GM19023 (cell line): Measurements from ENCODE around the gene SLC1A2.

Experiments
- ATAC-seq: cut with Tn5 transposase; IDR thresholded peaks from one replicate; pipeline ENCODE4 v1.9.1; 2021; ENCODE audit warnings: mild to moderate bottlenecking, moderate library complexity; ENCODE audit not compliant: unreplicated experiment

SLC1A2 gene

DNA sequence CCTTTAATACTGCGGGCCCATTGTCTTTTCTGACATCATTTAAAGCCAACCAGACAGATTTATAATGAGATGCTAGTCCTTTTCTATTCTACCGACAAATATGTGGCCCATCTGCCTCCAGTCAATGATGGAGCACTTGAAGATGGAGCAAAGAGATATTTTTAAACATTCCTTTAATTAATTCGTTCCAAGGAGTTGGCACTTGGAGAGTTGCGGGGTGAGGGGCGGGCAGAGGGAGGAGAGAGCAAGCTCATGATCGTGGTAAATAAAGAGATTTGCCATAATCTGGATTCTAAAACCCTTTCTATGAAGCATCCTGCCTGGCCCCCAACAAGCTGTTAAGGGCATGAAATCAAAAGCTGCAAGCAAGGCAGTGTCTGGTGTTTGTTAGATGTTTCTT, 5.0 kb downstream of the SLC1A2 start:
- no peak for ATAC-seq

DNA sequence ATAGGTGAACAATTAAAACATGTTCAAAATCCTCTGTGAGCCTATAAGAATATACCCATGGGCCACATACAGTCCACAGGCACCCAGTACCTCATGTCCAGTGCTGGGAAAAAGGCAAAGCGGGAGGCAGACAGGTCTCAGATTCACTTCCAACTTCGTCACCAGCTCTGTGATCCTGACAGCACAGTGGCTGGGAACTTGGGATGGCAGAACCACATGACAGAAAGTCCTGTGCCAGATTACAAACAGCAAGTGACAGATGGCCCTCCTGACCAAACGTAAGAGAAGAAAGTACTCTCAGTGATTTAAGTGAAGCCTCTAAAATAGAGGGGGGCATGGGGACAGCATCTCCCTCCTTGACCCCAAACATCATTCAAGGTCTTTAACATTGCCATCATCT, 5.8 kb downstream of the SLC1A2 start:
- ATAC-seq = no peak

DNA sequence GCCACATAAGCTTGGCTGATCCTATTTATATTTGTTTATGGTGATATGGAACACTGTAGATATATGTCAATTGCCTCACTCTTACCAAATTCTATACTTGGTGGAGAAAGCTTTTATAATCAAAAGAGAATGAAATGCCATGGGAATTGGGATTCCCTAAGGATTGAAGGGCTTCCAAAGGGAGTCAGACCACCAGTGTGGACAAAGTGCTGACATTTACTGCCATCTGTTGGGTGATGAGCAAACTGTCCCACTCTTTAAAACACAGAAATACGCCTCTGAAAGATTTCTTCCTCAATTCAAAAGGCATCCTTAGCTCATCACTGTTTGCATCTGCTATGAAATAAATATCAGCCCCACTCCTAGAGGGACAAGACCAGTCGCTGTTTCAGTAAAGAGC, 7.1 kb downstream of the SLC1A2 start:
- no peak for ATAC-seq

DNA sequence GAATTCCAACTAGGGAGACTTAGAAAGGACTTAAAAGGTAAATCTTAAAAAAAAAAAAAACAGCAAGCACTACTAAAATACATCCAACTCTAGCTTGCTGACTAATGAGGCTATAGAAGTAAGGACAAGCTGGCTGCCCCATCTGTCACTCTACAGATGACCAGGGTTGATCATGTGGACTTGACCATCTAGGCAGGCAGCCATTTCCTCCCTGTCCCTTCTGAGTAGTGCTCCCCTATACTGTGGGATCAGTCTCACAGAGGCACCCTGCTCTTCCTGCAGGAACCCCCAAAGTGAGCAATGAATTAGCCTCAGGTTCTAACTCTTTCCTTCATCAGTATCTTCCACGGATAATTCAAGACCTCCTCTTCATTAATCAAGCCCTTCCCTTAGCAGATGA, 12.3 kb downstream of the SLC1A2 start:
- no peak for ATAC-seq

DNA sequence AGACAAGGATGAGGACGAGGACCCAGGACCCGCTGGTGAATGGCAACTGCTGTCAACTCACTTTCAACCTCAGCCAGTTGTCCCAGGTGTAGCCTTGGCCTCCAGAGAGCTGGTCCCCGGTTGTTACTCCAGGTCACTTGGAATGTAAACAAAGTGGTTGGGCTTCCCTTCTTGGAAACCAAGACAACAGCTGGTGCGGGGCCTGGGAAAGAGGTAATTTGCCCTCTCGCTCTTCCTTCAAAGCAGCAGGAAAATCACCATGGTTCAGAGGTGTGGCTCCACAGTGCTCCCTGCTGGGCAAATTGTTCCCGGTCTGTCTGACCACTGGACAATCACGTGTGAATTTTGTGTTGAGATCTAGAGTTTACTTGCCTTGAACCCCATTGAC, 15.0 kb downstream of the SLC1A2 start:
- ATAC-seq = no peak

DNA sequence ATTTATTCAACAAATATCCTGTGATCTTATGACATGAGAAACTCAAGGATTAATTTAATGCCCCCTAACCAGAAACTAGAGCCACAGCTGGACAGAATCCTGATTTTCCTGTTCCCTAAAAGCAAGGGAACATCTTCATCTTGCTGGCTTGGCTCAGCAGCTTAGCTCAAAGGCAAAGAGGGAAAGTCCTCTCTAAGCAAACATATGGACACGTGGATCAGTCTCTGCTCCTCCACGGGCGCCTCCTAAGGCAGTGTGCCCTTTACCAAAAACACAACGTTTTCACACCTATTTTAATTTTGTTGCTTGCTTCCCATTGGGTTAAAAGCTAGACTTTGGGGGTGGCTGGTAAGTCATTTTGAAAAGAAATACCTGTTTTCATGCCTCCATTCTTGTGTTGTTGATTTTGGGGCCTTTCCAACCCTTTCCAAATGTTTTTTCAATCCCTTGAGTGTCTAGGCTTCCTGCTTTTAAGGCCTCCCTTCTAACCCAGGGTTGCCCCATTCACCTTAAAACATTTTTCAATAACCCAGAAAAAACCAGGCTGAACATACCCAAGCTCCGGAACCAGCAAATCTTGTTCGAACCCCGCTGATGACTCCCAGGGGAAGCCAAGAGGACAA, 15.5 kb downstream of the SLC1A2 start:
- no peak for ATAC-seq

DNA sequence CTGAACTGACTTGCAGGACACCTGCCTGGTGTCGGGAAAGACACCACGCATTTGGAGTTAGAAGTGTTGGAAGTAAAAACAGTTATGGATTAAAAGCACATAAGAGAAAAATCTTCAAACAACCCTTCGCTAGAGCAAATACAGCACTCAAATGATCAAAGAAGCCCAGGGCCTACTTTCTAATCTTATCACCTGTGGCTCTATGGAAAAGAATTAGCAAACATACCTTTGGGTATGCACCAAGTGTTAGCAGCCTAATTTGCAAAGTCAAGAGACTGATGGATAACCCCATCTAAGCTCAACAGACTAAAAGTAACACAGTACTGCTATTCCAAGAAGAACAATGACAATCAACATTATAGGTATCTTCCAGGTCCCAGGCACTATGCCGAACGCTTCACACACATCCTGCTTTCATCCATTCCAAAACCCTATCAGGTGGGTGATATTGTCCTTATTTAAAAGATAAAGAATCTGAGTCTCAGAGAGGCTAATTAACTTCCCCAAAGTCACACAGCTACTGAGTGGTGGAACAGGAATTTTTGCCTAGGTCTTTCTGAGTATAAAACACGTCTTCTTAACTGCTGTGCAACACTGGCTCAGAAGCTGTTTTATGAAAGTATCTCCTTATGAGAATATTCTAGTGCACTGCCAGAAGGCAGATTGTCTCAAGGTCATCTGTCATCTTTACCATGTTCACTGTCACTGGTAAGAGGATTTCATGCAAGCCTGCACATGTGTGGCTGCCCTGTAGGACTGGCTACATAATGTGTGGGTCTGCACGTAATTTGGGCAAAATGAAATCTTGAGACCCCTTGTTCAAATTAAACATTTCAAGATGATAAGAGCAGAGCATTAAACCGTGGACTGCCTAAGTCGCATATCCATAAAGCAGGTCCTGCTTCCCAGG, 16.4 kb downstream of the SLC1A2 start:
- no peak for ATAC-seq

DNA sequence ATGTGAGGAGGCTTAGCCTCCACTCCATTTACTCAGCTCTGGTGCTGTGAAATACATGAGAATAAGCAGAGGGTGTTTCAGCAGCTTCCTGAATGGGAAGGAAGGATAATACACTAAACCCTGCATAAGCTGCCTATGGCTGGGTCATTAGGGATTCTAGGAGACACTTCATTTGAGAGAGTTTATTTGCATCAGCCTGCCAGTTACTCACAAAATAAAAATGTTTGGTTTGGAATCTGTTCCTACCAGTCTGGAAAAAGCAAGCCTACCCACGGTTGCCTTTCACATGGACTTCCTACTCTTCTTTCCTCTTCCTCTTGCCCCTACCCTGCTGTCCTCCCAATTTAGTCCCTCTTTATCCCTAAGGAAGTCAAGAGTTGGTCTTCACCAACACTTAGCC, 20.5 kb downstream of the SLC1A2 start:
- ATAC-seq = no peak

DNA sequence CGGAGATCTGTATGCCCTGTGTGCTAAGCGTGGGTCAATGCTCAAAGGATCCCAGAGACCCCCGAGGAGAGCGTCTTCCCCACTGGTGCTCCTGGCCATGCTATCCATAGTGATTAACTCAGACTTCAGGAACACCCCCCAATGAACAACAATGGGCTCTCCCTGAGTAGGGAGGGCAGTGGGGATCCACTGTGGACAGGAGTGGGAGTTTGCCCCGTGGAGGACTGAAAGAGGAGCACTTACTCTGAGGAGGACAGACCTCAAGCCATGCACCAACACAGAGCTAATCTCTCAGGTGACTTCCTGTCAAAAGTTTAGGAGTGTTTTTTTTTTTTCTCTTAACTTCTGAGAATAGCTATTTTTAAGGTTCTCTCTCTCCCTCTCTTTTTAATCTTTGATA, 24.4 kb downstream of the SLC1A2 start:
- ATAC-seq = no peak

DNA sequence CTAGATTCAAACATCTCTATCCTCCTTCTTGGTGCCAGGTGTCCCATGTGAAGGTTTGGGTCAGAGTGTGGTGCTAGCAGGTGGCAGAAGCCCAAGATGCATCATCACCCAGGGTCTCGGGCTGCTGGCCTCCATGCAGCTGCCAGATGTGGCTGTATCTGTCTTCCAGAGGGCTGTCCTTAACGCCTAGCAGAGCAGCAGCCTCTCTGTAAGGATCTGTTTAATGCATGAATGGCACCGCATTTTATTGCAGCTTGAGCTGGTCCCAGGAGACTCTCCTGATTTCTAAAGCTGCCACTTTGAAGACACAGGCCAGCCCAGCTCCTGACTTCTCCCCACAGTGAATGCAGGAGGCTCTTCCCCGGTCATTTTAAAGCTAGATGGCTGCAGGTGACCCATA, 26.3 kb downstream of the SLC1A2 start:
- no peak for ATAC-seq

DNA sequence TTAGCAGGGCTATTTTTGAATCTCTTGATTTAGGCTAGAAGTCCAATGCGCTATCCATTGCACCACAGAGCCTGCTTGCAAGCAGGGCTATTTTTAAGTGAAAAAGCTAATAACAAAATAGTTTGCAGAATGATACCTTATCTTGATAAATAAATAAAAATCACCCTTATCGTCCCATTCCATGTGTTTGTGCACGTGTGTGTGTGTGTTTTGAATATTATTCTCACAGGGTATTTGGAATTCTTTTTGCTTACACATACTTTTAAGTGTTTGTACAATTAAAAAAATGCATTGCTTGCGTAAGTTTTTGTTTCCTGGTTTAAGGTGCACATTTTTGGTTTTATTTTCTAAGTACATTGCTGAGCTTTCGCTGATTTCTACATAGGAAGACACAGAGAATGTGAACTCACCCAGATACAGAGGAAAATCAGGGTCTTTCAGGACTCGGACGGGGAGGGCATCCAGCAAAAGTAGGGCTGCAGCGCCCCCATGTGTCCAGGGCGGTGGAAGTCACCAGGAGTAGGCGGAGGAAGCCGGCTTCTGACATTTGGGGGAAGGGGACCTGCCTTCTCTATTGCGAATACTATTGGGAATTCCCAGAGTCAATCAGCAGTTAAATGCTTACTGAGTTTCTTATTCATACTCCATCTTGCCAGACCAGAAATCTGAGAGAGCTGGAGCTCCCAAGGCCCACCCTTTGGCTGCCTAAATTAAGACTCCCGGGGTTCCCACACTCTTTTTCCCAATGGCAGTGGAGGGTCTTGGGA, 27.3 kb downstream of the SLC1A2 start:
- no peak for ATAC-seq

DNA sequence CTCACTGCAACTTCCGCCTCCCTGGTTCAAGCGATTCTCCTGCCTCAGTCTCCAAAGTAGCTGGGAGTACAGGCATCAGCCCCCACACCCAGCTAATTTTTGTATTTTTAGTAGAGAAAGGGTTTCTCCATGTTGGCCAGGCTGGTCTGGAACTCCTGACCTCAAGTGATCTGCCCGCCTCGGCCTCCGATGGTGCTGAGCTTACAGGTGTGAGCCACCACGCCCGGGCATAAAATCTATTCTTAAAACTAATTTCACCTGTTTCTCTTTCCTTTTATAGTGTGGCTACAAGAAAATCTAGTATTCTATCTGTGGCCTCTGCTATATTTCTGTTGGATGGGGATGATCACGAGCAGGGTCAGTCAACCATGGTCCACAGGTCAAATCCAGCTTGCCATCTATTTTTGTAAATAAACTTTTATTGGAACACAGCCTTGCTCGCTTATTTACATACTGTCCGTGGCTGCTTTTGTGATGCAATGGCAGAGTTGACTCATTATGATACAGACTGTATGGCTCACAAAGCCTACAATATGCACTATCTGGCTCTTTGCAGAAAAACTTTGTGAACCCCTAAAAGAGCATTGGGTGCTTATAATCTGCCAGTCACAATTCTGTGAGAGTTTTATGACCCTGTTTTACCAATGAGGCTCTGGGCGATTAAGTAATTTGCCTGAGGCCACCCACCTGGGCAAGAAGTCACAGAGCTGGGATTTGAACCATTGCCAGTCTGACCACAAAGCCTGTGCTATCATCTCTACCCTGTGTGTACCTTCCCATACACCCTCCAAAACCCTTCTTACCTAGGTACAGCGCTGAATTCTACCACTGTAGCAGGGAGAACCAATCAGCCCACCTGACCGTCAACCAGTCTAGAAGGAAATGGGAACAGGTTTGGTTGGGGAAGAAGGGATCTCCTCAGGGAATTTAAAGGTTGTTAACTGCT, 28.3 kb downstream of the SLC1A2 start:
- ATAC-seq = peak; percentile 84

DNA sequence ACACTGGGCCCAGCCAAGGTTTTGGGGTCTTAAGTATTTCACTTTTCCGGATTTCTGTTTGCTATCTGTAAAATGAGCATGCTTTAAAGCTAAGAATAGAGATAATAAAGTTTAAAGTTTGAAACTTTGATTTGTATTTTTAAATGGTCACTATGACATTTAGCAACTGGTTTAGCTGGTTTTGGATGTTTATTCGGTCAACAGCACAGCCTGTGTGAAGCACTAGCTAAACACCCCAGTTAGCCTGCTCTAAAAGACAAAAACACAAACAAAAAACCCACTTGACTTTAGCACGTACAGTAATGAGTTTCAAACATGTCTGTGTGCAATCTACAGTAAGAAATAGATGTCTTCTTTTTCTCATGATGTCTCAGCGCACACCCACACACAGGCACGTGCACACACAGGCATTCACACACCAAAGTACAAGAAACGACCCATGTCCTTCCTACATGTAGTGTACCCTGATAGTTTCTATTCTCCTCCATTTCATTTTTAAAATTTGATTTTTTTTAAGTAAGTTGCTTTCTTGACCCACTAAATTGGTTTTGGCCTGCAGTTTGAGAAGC, 29.4 kb downstream of the SLC1A2 start:
- no peak for ATAC-seq

DNA sequence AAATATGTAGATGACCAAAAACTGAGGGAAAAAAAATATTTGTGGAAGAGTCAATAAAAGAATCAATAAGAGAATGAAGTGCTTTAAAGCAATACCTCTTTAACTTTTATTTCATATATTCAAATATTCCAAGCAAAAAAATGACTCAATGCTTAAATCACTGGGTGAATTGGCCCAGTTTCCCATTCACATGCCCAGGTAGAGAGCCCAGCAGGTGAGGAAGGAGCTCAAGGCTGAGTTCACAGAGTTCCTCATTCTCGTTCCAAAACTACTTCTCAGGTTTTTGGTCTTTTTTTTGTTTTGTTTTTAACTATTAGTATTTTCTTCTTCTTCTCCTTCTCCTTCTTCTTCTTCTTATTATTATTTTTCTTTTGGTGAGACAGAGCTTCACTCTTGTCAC, 30.2 kb downstream of the SLC1A2 start:
- ATAC-seq = no peak

DNA sequence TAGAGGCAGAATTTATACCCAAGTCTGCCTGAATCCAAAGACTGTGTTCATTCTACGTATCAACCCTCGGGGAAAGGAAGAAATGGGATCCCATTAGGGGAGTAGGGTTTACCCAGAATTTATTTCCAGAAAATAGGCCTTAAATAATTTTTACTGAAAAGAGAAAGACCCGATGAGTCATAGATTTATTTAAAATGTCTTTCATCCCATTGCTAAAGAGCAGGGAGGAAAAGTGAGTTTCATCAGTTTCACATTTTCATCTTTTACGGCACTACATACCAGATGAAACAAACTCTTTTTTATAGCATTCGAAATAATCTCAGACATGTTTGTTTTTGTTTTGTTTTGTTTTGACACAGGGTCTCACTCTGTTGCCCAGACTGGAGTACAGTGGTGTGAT, 31.3 kb downstream of the SLC1A2 start:
- no peak for ATAC-seq

DNA sequence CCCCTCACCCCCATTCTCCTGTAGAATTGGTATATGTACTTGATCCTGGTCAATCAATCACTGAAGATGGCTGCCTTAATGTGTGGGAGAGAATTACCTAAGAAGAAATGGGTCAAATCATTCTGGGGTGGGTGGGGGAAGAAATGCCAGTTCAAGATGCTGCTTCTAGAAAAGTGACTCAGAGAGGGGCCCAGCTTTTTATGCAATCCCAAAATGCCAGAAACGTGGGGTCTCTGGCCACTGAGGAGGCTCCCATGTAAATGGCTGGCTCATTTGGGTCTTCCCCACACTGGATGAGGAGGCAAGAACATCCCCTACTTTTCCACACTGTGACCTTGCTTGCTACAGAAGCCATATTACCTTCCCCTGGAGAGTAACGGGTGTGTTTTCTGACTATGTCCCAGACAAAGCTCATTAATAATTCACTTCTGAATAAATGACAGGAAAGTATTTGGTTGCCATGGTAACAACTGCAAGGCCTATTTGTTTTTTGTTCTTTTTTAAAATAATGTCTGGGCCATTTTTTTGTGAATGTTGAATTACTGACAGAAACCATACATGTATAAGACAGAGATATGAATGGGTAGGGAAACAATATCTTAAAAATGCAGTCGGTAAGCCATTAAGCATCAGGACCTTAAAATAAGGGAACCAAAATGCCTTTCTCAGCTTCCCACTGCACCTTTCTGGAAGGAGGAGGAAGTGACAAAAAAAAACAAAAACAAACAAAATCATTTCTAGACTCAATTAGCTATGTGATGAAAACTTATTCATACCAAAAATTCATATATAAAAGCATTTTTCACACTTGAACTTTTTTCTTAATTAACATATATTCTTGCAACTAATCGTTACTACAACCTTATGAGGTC, 32.0 kb downstream of the SLC1A2 start:
- no peak for ATAC-seq

DNA sequence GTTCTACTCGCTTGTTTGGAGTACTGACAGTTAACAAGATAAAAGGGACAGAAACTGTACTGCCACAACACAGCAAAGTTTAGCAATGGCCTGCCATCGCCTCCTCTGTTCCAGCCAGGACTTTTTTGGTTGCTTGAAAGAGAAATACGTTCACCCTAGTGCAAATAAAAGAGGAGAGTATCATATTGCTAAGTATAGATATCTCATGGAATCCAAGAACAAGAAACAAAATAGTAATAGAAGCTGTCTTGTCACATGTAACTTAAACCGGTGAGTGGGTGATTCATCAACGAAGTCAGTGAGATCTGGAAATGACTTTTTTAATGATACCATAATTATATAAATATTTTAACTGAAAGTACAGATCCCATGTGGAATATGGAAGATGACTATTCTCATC, 35.4 kb downstream of the SLC1A2 start:
- no peak for ATAC-seq

DNA sequence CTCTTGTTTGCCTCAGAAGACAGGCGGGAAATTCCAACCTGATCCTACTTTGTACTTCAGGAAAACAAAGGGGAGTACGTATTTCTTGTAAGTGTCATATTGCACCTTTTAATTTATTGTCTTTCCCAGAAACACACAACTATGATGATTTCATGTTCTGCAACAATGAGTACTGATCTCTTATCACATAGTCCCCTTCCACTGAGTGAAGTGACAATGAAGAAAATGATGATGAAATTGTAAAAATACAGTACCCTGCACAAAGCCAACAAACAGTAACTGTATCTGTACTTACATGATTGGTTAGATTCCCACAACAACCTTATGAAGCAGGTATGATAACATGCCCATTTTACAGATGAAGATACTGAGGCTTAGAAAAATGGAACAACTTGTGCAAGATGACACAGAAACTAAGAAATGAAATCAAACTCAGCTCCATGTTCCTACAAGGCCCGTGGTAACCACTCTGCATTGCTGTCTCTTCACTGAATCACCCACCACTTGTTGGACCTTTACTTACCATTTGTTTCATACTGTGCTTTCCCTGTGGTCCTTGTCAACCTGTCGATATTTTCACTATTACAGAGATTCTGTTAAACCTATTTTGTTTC, 37.5 kb downstream of the SLC1A2 start:
- ATAC-seq = no peak

DNA sequence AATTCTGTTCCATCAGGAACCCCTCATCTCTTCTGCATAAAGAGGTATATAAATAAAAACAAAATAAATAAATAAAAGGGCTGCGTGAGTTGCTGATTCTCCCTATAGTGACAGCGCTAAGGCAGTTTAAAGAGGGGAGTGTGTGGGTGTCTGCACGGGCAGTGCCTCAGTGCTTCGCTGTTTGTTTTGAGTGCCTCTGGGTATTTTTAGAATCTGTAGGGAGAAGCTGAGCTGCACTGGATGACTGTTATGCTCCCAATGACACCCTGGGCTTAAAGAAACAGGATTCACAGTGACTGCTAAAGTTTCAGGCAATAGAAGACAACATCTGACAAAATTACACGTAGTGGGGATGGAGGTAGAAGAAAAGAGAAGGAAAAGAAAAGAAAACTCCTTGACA, 38.8 kb downstream of the SLC1A2 start:
- no peak for ATAC-seq
